Neural progenitor cell (in vitro differentiated cells): ENCODE results near the gene CD300LF. TPM values are rescaled to one million over a fixed set of nuclear protein-coding genes. Genes with fewer than 3 reads are reported as not detected.

Experiments
- DNase-seq: peaks from one replicate; pipeline ENCODE4 v3.0.0-alpha.2; 2016; ENCODE audit warnings: low spot score
- H2AFZ ChIP-seq: fragments of 200-600 bp; sonication (generic); replicated peaks from 2 replicates; pipeline ENCODE4 v1.6.1; 2016; ENCODE audit warnings: antibody characterized with exemption
- H3F3A ChIP-seq: fragments of 200-600 bp; sonication (generic); 2 replicates; pipeline ENCODE4 v1.6.1; 2016; ENCODE audit warnings: antibody characterized with exemption, low read depth
- H3K27ac ChIP-seq: fragments of 200-600 bp; sonication (generic); 2 replicates; pipeline ENCODE4 v1.5.1; 2016; ENCODE audit warnings: mild to moderate bottlenecking
- H3K27me3 ChIP-seq: fragments of 200-600 bp; sonication (generic); 2 replicates; pipeline ENCODE4 v1.6.1; 2016; ENCODE audit warnings: mild to moderate bottlenecking, moderate library complexity
- H3K36me3 ChIP-seq: fragments of 200-600 bp; sonication (generic); 2 replicates; pipeline ENCODE4 v1.5.1; 2016
- H3K4me1 ChIP-seq: fragments of 200-600 bp; sonication (generic); 2 replicates; pipeline ENCODE4 v1.6.1; 2016; ENCODE audit warnings: mixed run types
- H3K4me2 ChIP-seq: fragments of 200-600 bp; sonication (generic); 2 replicates; pipeline ENCODE4 v1.6.1; 2016
- H3K4me3 ChIP-seq: fragments of 200-600 bp; sonication (generic); 2 replicates; pipeline ENCODE4 v1.5.1; 2016
- H3K79me2 ChIP-seq: fragments of 200-600 bp; sonication (generic); 2 replicates; pipeline ENCODE4 v1.6.1; 2016; ENCODE audit warnings: low read depth
- H3K9ac ChIP-seq: fragments of 200-600 bp; sonication (generic); 2 replicates; pipeline ENCODE4 v1.6.1; 2016
- H3K9me3 ChIP-seq: fragments of 200-600 bp; sonication (generic); 2 replicates; pipeline ENCODE4 v1.5.1; 2016; ENCODE audit warnings: low read depth
- H4K20me1 ChIP-seq: fragments of 200-600 bp; sonication (generic); 2 replicates; pipeline ENCODE4 v1.6.1; 2016; ENCODE audit warnings: low read depth
- H3K27ac Mint-ChIP-seq: 3 replicates; pipeline ENCODE4 v1.8.0; 2021; ENCODE audit warnings: mixed read lengths
- H3K27me3 Mint-ChIP-seq: 2 replicates; pipeline ENCODE4 v1.8.0; 2022; ENCODE audit warnings: low read depth, mild to moderate bottlenecking, inconsistent platforms, moderate library complexity, mixed read lengths; ENCODE audit not compliant: insufficient read depth
- H3K36me3 Mint-ChIP-seq: 3 replicates; pipeline ENCODE4 v1.8.0; 2021; ENCODE audit warnings: mixed read lengths
- H3K4me1 Mint-ChIP-seq: 3 replicates; pipeline ENCODE4 v1.8.0; 2021; ENCODE audit warnings: mixed read lengths
- H3K4me3 Mint-ChIP-seq: 3 replicates; pipeline ENCODE4 v1.8.0; 2021; ENCODE audit warnings: mild to moderate bottlenecking, moderate library complexity, mixed read lengths
- H3K9me3 Mint-ChIP-seq: 3 replicates; pipeline ENCODE4 v1.8.0; 2020; ENCODE audit warnings: mixed read lengths
- CTCF ChIP-seq: fragments of 200-600 bp; sonication (generic); IDR thresholded peaks from 2 replicates; pipeline ENCODE4 v1.5.1; 2017; ENCODE audit warnings: antibody characterized with exemption, mild to moderate bottlenecking
- EZH2 ChIP-seq: fragments of 200-600 bp; sonication (generic); IDR thresholded peaks from 2 replicates; pipeline ENCODE4 v1.6.1; 2017; ENCODE audit warnings: antibody characterized with exemption, mild to moderate bottlenecking, moderate library complexity
- EZH2phosphoT487 ChIP-seq: fragments of 200-600 bp; sonication (generic); IDR thresholded peaks from 2 replicates; pipeline ENCODE4 v1.6.1; 2017; ENCODE audit warnings: antibody characterized with exemption
- total RNA-seq: library from RNA; depleted of rRNA; stranded (reverse); fragments of >200 nt; gene quantifications from 2 replicates; pipeline ENCODE4 v1.2.3, GENCODE V29; 2015; ENCODE audit warnings: low replicate concordance

CD300LF gene
- total RNA-seq, 1 donor from 2014 or later, result not detected

- no peaks in the 10 kb centered on the region for H3K9me3 ChIP-seq
- H3K36me3 ChIP-seq, result no peaks in the 10 kb centered on the region
- H3K9me3 Mint-ChIP-seq, result peaks cover 2% of the 10 kb centered on the region
- H3F3A ChIP-seq, result peaks cover 32% of the 10 kb centered on the region
- peaks cover 12% of the 10 kb centered on the region for H3K4me1 ChIP-seq
- H3K27ac Mint-ChIP-seq, result no peak overlapping the region
- peaks cover 45% of the 10 kb centered on the region for H3K27me3 Mint-ChIP-seq
- H2AFZ ChIP-seq, result no peak overlapping the region
- no peak for TF ChIP-seq EZH2phosphoT487
- no peak for TF ChIP-seq CTCF
- H3K27me3 ChIP-seq, result peaks cover 37% of the 10 kb centered on the region
- H3K27ac ChIP-seq, result no peak overlapping the region
- no peak overlapping the region for H3K9ac ChIP-seq
- H3K79me2 ChIP-seq, result no peaks in the 10 kb centered on the region
- DNase-seq, result no peak
- H3K4me3 ChIP-seq, result no peak overlapping the region
- H3K4me2 ChIP-seq, result no peak overlapping the region
- H3K4me1 Mint-ChIP-seq, result peaks cover 12% of the 10 kb centered on the region
- no peak overlapping the region for H3K4me3 Mint-ChIP-seq
- H3K36me3 Mint-ChIP-seq, result no peaks in the 10 kb centered on the region
- no peaks in the 10 kb centered on the region for H4K20me1 ChIP-seq
Observed at GRCh38 chr17:74740173-74740572, 27.4 kb upstream of the CD300LF start.

DNA sequence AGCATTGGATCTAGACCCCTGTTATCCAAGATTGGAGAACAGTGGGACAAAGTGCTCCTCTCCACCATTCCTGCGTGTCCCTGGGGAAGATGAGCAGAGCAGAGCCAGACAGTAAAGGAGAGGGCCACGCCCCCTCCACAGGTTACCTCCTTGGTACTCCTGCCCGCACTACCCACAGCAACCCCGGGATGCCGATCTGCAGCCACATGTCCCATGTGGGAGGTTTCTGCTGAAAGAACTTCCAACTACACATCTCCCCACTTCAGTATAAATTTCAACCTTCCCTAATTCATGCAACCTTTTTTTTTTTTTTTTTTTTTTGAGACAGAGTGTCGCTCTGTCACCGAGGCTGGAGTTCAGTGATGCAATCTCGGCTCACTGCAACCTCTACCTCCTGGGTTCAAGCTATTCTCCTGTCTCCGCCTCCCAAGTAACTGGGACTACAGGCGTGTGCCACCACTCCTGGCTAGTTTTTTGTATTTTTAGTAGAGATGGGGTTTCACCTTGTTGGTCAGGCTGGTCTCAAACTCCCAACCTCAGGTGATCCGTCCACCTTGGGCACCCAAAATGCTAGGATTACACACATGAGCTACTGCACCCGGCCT, 26.6 kb upstream of the CD300LF start:
- Mint-ChIP-seq H3K9me3 (peaks cover 2% of the 10 kb centered on the region), H3K27ac (peak overlapping the region; percentile 17), H3K36me3 (no peaks in the 10 kb centered on the region), H3K4me1 (peaks cover 9% of the 10 kb centered on the region), H3K4me3 (peak overlapping the region; percentile 70), H3K27me3 (peaks cover 48% of the 10 kb centered on the region)
- Histone ChIP-seq H3K9ac (no peak overlapping the region), H3K4me2 (no peak overlapping the region), H3K27ac (no peak overlapping the region), H3F3A (peaks cover 29% of the 10 kb centered on the region), H3K9me3 (no peaks in the 10 kb centered on the region), H2AFZ (no peak overlapping the region), H3K4me3 (no peak overlapping the region), H3K79me2 (no peaks in the 10 kb centered on the region), H3K27me3 (peaks cover 46% of the 10 kb centered on the region), H3K4me1 (peaks cover 7% of the 10 kb centered on the region), H3K36me3 (no peaks in the 10 kb centered on the region), H4K20me1 (no peaks in the 10 kb centered on the region)
- TF ChIP-seq EZH2 (no peak), CTCF (no peak), EZH2phosphoT487 (no peak)
- DNase-seq, result no peak

DNA sequence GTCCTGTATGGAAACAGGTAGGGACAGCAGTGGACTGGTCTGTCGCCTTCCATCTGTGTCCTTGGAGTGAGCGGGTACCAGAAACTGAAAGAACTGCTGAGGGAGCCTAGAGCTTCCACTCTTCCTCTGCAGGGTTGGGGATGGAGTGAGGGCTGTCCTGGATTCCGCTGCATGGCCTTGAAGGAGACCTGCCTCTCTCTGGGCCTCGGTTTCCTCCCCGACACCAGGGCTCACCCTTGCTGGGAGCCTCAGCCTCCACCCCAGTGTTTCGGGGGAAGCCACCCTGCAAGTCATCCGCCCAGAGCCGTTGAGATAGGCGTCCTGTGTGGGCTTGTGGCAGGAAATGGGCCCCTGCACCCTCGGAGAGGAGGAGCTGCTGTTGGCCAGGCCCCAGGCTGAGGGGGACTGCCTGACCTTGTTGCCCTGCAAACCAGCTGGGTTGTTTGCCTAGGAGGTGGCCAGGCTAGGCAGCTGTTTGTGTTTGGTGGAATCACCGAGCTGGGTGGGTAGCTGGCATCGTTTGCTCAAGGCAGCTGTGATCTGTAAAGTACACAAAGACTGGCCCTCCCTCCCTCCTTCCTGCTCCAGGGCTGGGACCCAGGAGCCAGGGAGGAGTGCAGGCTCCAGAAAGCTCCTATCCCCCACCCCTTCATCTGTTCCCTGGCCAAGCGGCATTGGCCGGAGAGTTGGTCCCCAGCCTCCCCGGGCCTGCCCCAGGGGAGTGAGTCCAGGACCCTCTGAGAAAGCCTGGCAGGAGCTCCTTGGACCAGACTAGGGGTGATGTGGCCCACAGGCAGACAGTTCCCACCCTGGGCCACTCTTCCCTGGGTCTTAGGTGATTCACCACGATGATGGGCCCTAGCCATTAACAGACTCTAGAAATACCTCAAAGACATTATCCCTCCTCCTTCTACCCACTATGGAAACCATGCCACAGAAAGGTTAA, 25.6 kb upstream of the CD300LF start:
- no peak for TF ChIP-seq CTCF
- H3K36me3 Mint-ChIP-seq, result no peaks in the 10 kb centered on the region
- H3K27ac Mint-ChIP-seq, result peak overlapping the region; percentile 17

More for the DNA sequence above, 25.6 kb upstream of the CD300LF start:
- Histone ChIP-seq H3K9ac (no peak overlapping the region), H3K4me1 (peaks cover 7% of the 10 kb centered on the region), H3K36me3 (no peaks in the 10 kb centered on the region), H2AFZ (peak overlapping the region; percentile 76), H3K79me2 (no peaks in the 10 kb centered on the region), H3F3A (peaks cover 29% of the 10 kb centered on the region), H3K4me2 (peak overlapping the region; percentile 70), H3K27me3 (peaks cover 53% of the 10 kb centered on the region), H4K20me1 (no peaks in the 10 kb centered on the region), H3K27ac (no peak overlapping the region), H3K4me3 (peak overlapping the region; percentile 50), H3K9me3 (no peaks in the 10 kb centered on the region)
- peaks cover 9% of the 10 kb centered on the region for H3K4me1 Mint-ChIP-seq
- H3K4me3 Mint-ChIP-seq, result peak overlapping the region; percentile 70
- H3K9me3 Mint-ChIP-seq, result peaks cover 2% of the 10 kb centered on the region
- DNase-seq, result no peak
- peaks cover 43% of the 10 kb centered on the region for H3K27me3 Mint-ChIP-seq
